Activated T-helper 1 cell treated with anti-CD3 and anti-CD28 coated beads, Interleukin-12 subunit alpha, Interleukin-12 subunit beta, Interleukin-2, Interleukin-4 antibody, amounts not matched to agents 30 ng/mL and 10 ng/mL and 1 ng/mL, durations not matched to agents 14 hours and 24 hours and 36 hours (primary cell): Measurements from ENCODE around the gene EYA2. TPM values are rescaled to one million over a fixed set of nuclear protein-coding genes. Genes with fewer than 3 reads are reported as not detected.

Source experiments
- DNase-seq: peaks from one replicate; pipeline ENCODE4 v3.0.0; 2021; ENCODE audit warnings: low spot score
- H3K27ac Mint-ChIP-seq: one replicate; pipeline ENCODE4 v1.8.0; 2021; ENCODE audit warnings: mild to moderate bottlenecking, mixed read lengths
- H3K27me3 Mint-ChIP-seq: one replicate; pipeline ENCODE4 v1.8.0; 2022; ENCODE audit warnings: mild to moderate bottlenecking, moderate library complexity, mixed read lengths; ENCODE audit not compliant: insufficient read depth
- H3K36me3 Mint-ChIP-seq: one replicate; pipeline ENCODE4 v1.8.0; 2021; ENCODE audit warnings: low read depth, mixed read lengths
- H3K4me1 Mint-ChIP-seq: one replicate; pipeline ENCODE4 v1.8.0; 2021; ENCODE audit warnings: low read depth, mixed read lengths
- H3K4me3 Mint-ChIP-seq: one replicate; pipeline ENCODE4 v1.8.0; 2021; ENCODE audit warnings: mild to moderate bottlenecking, moderate library complexity, mixed read lengths
- H3K9me3 Mint-ChIP-seq: one replicate; pipeline ENCODE4 v1.8.0; 2021; ENCODE audit warnings: mixed read lengths
- intact Hi-C: fragments of 100-400 bp; cut with micrococcal nuclease; formaldehyde crosslinking; loops from one replicate; pipeline ENCODE4 v1.15.1; 2024
- total RNA-seq: library from RNA; stranded (reverse); gene quantifications from 2 replicates; pipeline ENCODE4 v1.2.3, GENCODE V29; 2022

Gene EYA2
- total RNA-seq, 1 donor from 2014 or later = not detected

- Mint-ChIP-seq H3K9me3 (no peaks in the 10 kb centered on the region), H3K27me3 (peaks cover 44% of the 10 kb centered on the region), H3K27ac (no peak overlapping the region), H3K4me1 (no peaks in the 10 kb centered on the region), H3K36me3 (no peaks in the 10 kb centered on the region), H3K4me3 (no peak overlapping the region)
- no peak for DNase-seq
- intact Hi-C loops = no loop called here
These were observed 5.0 kb downstream of the EYA2 start for GRCh38 chr20:46899621-46900020.

DNA sequence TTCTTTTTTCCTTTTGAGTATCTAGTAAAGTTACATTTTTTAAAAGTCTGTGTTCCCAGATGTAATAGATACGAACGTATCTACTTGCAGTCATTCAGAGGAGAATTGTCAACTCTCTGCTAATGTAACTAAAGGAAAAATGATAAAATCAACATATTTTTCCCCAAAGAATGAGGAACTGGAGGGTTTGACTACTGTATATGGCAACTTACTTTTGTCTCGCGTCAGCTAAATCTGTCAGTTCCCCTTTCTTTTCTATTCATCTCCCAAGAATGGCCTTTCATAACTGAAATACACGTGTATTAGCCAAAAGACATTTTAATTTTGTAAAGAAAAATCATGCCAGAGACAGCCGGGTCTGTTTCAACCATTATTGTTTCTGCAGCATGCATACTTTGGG lies 5.4 kb downstream of the EYA2 start:
- no peaks in the 10 kb centered on the region for H3K9me3 Mint-ChIP-seq
- H3K4me3 Mint-ChIP-seq = no peak overlapping the region
- H3K36me3 Mint-ChIP-seq = no peaks in the 10 kb centered on the region
- no peaks in the 10 kb centered on the region for H3K4me1 Mint-ChIP-seq
- no peak for DNase-seq
- H3K27me3 Mint-ChIP-seq = peaks cover 44% of the 10 kb centered on the region
- intact Hi-C loops = no loop called here
- no peak overlapping the region for H3K27ac Mint-ChIP-seq

- DNase-seq = no peak
- H3K36me3 Mint-ChIP-seq = no peaks in the 10 kb centered on the region
- no peaks in the 10 kb centered on the region for H3K4me1 Mint-ChIP-seq
- no peak overlapping the region for H3K27ac Mint-ChIP-seq
- H3K27me3 Mint-ChIP-seq = peaks cover 37% of the 10 kb centered on the region
- H3K4me3 Mint-ChIP-seq = no peak overlapping the region
- intact Hi-C loops = no loop called here
- no peaks in the 10 kb centered on the region for H3K9me3 Mint-ChIP-seq
These were observed 6.2 kb downstream of the EYA2 start for GRCh38 chr20:46900826-46901225.

DNA sequence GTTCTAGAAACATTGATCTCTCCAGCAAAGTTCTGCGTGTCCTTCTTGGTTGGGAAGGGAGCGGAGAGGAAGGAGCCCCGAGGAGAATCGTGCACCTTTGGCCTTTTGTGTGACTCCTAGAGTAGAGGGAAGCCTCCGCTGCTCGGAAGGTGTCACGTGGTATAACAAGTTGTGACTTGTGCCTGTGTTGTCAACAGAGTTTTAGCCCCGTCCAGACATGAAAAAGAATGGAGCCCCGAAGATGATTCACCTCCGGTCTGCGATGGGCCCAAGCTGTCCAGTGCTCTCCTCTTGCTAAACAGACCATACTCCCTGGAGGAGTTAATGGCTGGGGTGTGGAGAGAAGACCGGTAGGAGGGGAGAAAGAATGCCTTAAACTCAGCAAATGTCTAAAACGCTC lies 7.0 kb downstream of the EYA2 start:
- H3K9me3 Mint-ChIP-seq = no peaks in the 10 kb centered on the region
- no peaks in the 10 kb centered on the region for H3K36me3 Mint-ChIP-seq
- intact Hi-C loops = no loop called here
- no peak for DNase-seq
- H3K4me3 Mint-ChIP-seq = no peak overlapping the region
- no peaks in the 10 kb centered on the region for H3K4me1 Mint-ChIP-seq
- H3K27me3 Mint-ChIP-seq = peaks cover 29% of the 10 kb centered on the region
- no peak overlapping the region for H3K27ac Mint-ChIP-seq

- intact Hi-C loops = no loop called here
These were observed 8.6 kb downstream of the EYA2 start for GRCh38 chr20:46903256-46903655.

DNA sequence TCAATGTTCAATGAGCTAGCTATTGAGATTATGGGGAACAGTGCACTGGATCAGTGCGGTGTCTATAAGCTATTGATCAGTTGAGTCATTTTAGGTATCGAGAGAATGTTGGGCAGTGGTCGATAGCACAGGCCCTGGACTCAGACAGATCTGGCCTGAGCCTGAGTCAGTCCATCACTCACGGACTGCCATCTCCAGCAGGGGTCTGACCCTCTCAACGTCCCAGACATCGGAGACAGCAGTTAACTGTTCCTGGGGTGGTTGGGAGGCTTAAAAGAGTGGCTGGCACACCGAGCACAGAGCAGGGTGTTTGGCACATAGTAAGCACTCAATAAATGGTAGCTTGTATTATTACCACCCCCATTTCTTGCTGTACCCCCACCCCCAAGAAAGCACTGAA lies 9.3 kb downstream of the EYA2 start:
- H3K36me3 Mint-ChIP-seq = no peaks in the 10 kb centered on the region
- H3K27me3 Mint-ChIP-seq = peaks cover 14% of the 10 kb centered on the region
- no peaks in the 10 kb centered on the region for H3K4me1 Mint-ChIP-seq
- DNase-seq = no peak
- intact Hi-C loops = no loop called here
- no peaks in the 10 kb centered on the region for H3K9me3 Mint-ChIP-seq
- no peak overlapping the region for H3K27ac Mint-ChIP-seq
- H3K4me3 Mint-ChIP-seq = no peak overlapping the region

More at GRCh38 chr20:46903256-46903655, 8.6 kb downstream of the EYA2 start:
- H3K4me3 Mint-ChIP-seq = no peak overlapping the region
- H3K4me1 Mint-ChIP-seq = no peaks in the 10 kb centered on the region
- H3K9me3 Mint-ChIP-seq = no peaks in the 10 kb centered on the region
- no peak for DNase-seq
- no peaks in the 10 kb centered on the region for H3K36me3 Mint-ChIP-seq
- H3K27me3 Mint-ChIP-seq = peaks cover 14% of the 10 kb centered on the region
- H3K27ac Mint-ChIP-seq = no peak overlapping the region

- DNase-seq = no peak
- no peak overlapping the region for H3K4me3 Mint-ChIP-seq
- no peaks in the 10 kb centered on the region for H3K36me3 Mint-ChIP-seq
- no peak overlapping the region for H3K27ac Mint-ChIP-seq
- peaks cover 7% of the 10 kb centered on the region for H3K27me3 Mint-ChIP-seq
- intact Hi-C loops = no loop called here
- H3K4me1 Mint-ChIP-seq = no peaks in the 10 kb centered on the region
- no peaks in the 10 kb centered on the region for H3K9me3 Mint-ChIP-seq
These were observed 10.9 kb downstream of the EYA2 start for GRCh38 chr20:46905364-46906125.

- H3K27ac Mint-ChIP-seq = no peak overlapping the region
- H3K36me3 Mint-ChIP-seq = no peaks in the 10 kb centered on the region
- intact Hi-C loops = no loop called here
- no peaks in the 10 kb centered on the region for H3K9me3 Mint-ChIP-seq
- DNase-seq = no peak
- H3K27me3 Mint-ChIP-seq = peaks cover 9% of the 10 kb centered on the region
- H3K4me3 Mint-ChIP-seq = no peak overlapping the region
- no peaks in the 10 kb centered on the region for H3K4me1 Mint-ChIP-seq
These were observed 18.8 kb downstream of the EYA2 start for GRCh38 chr20:46913329-46914044.

DNA sequence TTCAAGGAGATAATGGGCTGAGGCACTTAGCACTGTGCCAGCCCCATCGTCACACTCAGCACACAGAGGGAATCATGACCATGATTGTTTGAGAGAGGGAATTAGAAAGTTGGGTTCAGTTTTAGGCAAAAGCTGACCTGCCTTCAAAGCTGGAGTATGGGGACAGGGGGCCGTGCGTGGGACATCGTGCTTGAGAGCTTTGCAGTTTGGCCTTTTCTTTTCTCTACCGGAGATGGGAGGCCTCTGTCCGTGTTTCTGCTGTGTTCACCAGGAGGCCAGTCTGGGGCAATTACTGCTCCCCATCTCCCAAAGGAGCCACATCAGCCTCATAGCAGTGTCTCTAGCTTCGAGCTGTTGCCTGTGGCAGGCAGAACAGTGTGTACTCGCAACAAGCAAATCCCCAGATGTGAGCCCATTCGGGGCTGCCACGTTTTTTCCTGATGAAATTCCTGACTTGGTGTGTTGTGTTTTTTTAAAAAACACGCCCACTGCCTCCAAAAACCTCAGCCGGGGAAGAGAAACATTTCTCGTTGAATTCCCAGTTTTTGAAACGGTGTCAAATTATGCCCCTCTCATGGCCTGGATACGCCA lies 20.2 kb downstream of the EYA2 start:
- Mint-ChIP-seq H3K36me3 (no peaks in the 10 kb centered on the region), H3K4me3 (no peak overlapping the region), H3K4me1 (no peaks in the 10 kb centered on the region), H3K27me3 (peaks cover 5% of the 10 kb centered on the region), H3K27ac (no peak overlapping the region), H3K9me3 (no peaks in the 10 kb centered on the region)
- DNase-seq = no peak
- intact Hi-C loops = no loop called here

GRCh38 chr20:46915575-46916257 lies 21.1 kb downstream of the EYA2 start:
- H3K27me3 Mint-ChIP-seq = peaks cover 3% of the 10 kb centered on the region
- H3K4me1 Mint-ChIP-seq = no peaks in the 10 kb centered on the region
- H3K27ac Mint-ChIP-seq = no peak overlapping the region
- no peaks in the 10 kb centered on the region for H3K9me3 Mint-ChIP-seq
- intact Hi-C loops = no loop called here
- H3K4me3 Mint-ChIP-seq = no peak overlapping the region
- no peak for DNase-seq
- no peaks in the 10 kb centered on the region for H3K36me3 Mint-ChIP-seq

DNA sequence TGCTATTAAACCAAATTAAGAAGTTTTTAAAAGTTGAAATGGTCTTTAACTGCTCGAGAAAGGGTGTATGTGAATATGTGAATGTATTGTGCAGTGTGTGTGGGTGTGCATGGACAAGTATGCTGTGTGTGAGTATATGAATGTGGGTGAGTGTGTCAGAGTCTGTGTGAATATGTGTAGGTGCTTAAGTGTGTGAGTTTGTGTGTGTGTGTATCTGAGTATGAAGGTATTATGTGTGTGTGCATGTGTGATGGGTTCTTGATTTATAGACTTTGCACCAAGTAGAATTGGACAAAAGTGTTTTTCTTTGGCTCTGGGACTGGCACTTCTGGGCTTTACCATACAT lies 21.6 kb downstream of the EYA2 start:
- Mint-ChIP-seq H3K4me1 (no peaks in the 10 kb centered on the region), H3K9me3 (no peaks in the 10 kb centered on the region), H3K36me3 (no peaks in the 10 kb centered on the region), H3K4me3 (no peak overlapping the region), H3K27me3 (peaks cover 2% of the 10 kb centered on the region), H3K27ac (no peak overlapping the region)
- no peak for DNase-seq
- intact Hi-C loops = no loop called here

DNA sequence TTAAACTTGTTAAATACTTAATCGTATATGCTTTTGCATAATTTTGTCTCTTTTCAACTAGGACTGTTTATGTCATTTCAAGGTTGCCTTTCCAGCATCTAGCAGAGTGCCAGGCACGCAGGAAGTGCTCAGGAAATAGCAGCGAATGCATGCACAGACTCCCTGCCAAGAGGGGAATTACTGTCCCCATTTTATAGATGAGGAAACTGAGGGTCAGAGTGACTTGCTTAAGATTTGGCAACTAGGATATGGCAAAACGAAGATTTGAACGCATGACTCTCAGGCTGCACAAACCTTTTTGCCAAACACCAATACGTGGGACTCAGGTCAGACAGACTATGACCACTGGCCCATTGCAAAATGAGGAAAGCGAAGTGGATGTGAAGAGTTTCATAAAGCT lies 22.5 kb downstream of the EYA2 start:
- Mint-ChIP-seq H3K27ac (no peak overlapping the region), H3K27me3 (peaks cover 2% of the 10 kb centered on the region), H3K4me3 (no peak overlapping the region), H3K4me1 (no peaks in the 10 kb centered on the region), H3K36me3 (no peaks in the 10 kb centered on the region), H3K9me3 (no peaks in the 10 kb centered on the region)
- intact Hi-C loops = no loop called here
- no peak for DNase-seq

DNA sequence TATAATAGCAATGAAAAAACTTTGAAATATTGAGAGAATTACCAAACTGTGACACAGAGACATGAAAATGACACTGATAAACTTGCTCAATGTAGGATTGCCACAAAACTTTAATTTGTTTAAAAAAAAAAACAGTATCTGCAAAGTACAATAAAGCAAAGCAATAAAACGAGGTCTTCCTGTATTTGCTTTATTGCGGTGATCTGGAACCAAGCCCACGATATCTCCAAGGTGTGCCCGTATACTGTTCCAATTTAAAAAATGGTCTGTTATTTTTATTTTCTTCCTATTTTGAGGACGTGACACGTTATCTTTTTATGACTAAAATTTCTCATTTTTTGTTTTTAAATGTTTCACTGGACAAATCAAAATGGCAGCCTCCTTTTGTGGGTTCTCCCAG lies 25.5 kb downstream of the EYA2 start:
- intact Hi-C loops = no loop called here
- no peak for DNase-seq
- no peaks in the 10 kb centered on the region for H3K9me3 Mint-ChIP-seq
- H3K4me3 Mint-ChIP-seq = no peak overlapping the region
- no peak overlapping the region for H3K27ac Mint-ChIP-seq
- peaks cover 6% of the 10 kb centered on the region for H3K27me3 Mint-ChIP-seq
- H3K36me3 Mint-ChIP-seq = no peaks in the 10 kb centered on the region
- no peaks in the 10 kb centered on the region for H3K4me1 Mint-ChIP-seq
